Activated naive CD4-positive, alpha-beta T cell treated with Interleukin-2 at 50 U/mL for 16 hours (primary cell): Measurements from ENCODE around the gene ABLIM2.

ENCODE experiments used
- DNase-seq: peaks from one replicate; pipeline ENCODE4 v3.0.0-alpha.2; 2020

ABLIM2 gene

GRCh38 chr4:7968262-7968896, 190.2 kb downstream of the ABLIM2 start:
- DNase-seq: no peak

GRCh38 chr4:7967501-7968261, 190.9 kb downstream of the ABLIM2 start:
- no peak for DNase-seq

- no peak for DNase-seq
Measured at GRCh38 chr4:7967063-7967440, 191.6 kb downstream of the ABLIM2 start.

- DNase-seq: no peak
Measured at GRCh38 chr4:7966281-7967062, 192.1 kb downstream of the ABLIM2 start.

GRCh38 chr4:7964890-7965662, 193.5 kb downstream of the ABLIM2 start:
- peak; percentile 56 for DNase-seq

GRCh38 chr4:7964459-7964858, 194.2 kb downstream of the ABLIM2 start:
- peak; percentile 42 for DNase-seq

GRCh38 chr4:7963691-7964090, 194.9 kb downstream of the ABLIM2 start:
- DNase-seq: no peak

- no peak for DNase-seq
Measured at GRCh38 chr4:7962609-7963508, 195.8 kb downstream of the ABLIM2 start.

GRCh38 chr4:7960790-7961655, 197.6 kb downstream of the ABLIM2 start:
- peak; percentile 75 for DNase-seq

GRCh38 chr4:7960017-7960789, 198.4 kb downstream of the ABLIM2 start:
- peak; percentile 15 for DNase-seq

- no peak for DNase-seq
Measured at GRCh38 chr4:7959078-7959477, 199.5 kb downstream of the ABLIM2 start.

- no peak for DNase-seq
Measured at GRCh38 chr4:7956934-7957656, 201.5 kb downstream of the ABLIM2 start.

- DNase-seq: no peak
Measured at GRCh38 chr4:7956270-7956808, 202.3 kb downstream of the ABLIM2 start.

GRCh38 chr4:7955393-7955792, 203.2 kb downstream of the ABLIM2 start:
- no peak for DNase-seq

GRCh38 chr4:7952615-7953014, 206.0 kb downstream of the ABLIM2 start:
- DNase-seq: no peak

- no peak for DNase-seq
Measured at GRCh38 chr4:7950301-7951092, 208.1 kb downstream of the ABLIM2 start.

GRCh38 chr4:7949759-7950158, 208.9 kb downstream of the ABLIM2 start:
- DNase-seq: no peak

- DNase-seq: no peak
Measured at GRCh38 chr4:7947927-7948326, 210.7 kb downstream of the ABLIM2 start.
